Fibroblast of lung (primary cell): Measurements from ENCODE around the gene ZNF346. TPM values are rescaled to one million over a fixed set of nuclear protein-coding genes. Genes with fewer than 3 reads are reported as not detected.
"Not testable (repeated sequence)": the region's sequence is repeated elsewhere in the genome, so short reads cannot be mapped to it uniquely, and the experiment has no call there.

Source experiments
- DNase-seq, 2 donors: peaks; one replicate each; pipeline versions ENCODE4 v3.0.0 to v3.0.0-alpha.2; 2010; ENCODE audit warnings: low read depth in 2 of 2
- H2AFZ ChIP-seq: 2 replicates; pipeline ENCODE4 v1.5.1; 2012; ENCODE audit warnings: low read length, control low read depth, inconsistent platforms
- H3K27ac ChIP-seq: 2 replicates; pipeline ENCODE4 v1.5.1; 2011; ENCODE audit warnings: low read length, control low read depth; ENCODE audit not compliant: insufficient read depth
- H3K27me3 ChIP-seq: 2 replicates; pipeline ENCODE4 v1.5.1; 2011; ENCODE audit warnings: mild to moderate bottlenecking, low read length; ENCODE audit not compliant: control insufficient read depth, insufficient read depth
- H3K36me3 ChIP-seq: 2 replicates; pipeline ENCODE4 v1.5.1; 2011; ENCODE audit warnings: low read length; ENCODE audit not compliant: control insufficient read depth, insufficient read depth
- H3K4me1 ChIP-seq: 2 replicates; pipeline ENCODE4 v1.5.1; 2011; ENCODE audit warnings: low read length; ENCODE audit not compliant: control insufficient read depth, insufficient read depth; ENCODE audit errors: extremely low read depth
- H3K4me2 ChIP-seq: 2 replicates; pipeline ENCODE4 v1.5.1; 2011; ENCODE audit warnings: low read length, control low read depth; ENCODE audit not compliant: insufficient read depth; ENCODE audit errors: extremely low read depth
- H3K4me3 ChIP-seq, 4 experiments: fragments of 200-600 bp in 1 of 4; sonication (generic) in 1 of 4; replicated peaks in 1 of 4; 2 replicates each; pipeline ENCODE4 v1.5.1; 2011 to 2016; ENCODE audit warnings: low read length in 4 of 4, low read depth in 3 of 4, mild to moderate bottlenecking in 3 of 4, control low read depth in 2 of 4, inconsistent platforms in 1 of 4, mixed read lengths in 1 of 4; ENCODE audit not compliant: insufficient read depth in 1 of 4; ENCODE audit errors: control extremely low read depth in 1 of 4
- H3K79me2 ChIP-seq: 2 replicates; pipeline ENCODE4 v1.5.1; 2012; ENCODE audit warnings: mild to moderate bottlenecking, low read length, inconsistent platforms; ENCODE audit not compliant: control insufficient read depth, insufficient read depth
- H3K9ac ChIP-seq: 2 replicates; pipeline ENCODE4 v1.5.1; 2011; ENCODE audit warnings: mild to moderate bottlenecking, low read length, control low read depth; ENCODE audit not compliant: insufficient read depth
- H3K9me3 ChIP-seq: 2 replicates; pipeline ENCODE4 v1.5.1; 2012; ENCODE audit warnings: low read depth, low read length; ENCODE audit not compliant: control insufficient read depth, insufficient read depth
- H4K20me1 ChIP-seq: 2 replicates; pipeline ENCODE4 v1.5.1; 2011; ENCODE audit warnings: low read length; ENCODE audit not compliant: control insufficient read depth, insufficient read depth; ENCODE audit errors: extremely low read depth
- CTCF ChIP-seq, 2 donors: IDR thresholded peaks in 1 of 2; conservative IDR thresholded peaks in 1 of 2; 1 replicate in 1 of 2; 2 replicates in 1 of 2; pipeline ENCODE4 v1.5.1; 2011 to 2012; ENCODE audit warnings: low read length in 2 of 2, control low read depth in 1 of 2, inconsistent platforms in 1 of 2, low read depth in 1 of 2, mild to moderate bottlenecking in 1 of 2
- EZH2 ChIP-seq: IDR thresholded peaks from 2 replicates; pipeline ENCODE4 v1.5.1; 2012; ENCODE audit warnings: low read length, control low read depth, mild to moderate bottlenecking; ENCODE audit errors: missing control alignments
- polyA plus RNA-seq, 2 donors: library from polyadenylated mRNA; depleted of rRNA in 1 of 2; stranded (reverse) in 1 of 2; unstranded in 1 of 2; fragments of >200 nt; gene quantifications; 2 replicates each; pipeline ENCODE4 v1.2.1, GENCODE V29; 2011 to 2012; ENCODE audit warnings: missing spikeins in 1 of 2
- total RNA-seq: library from RNA; depleted of rRNA; stranded (reverse); fragments of >200 nt; gene quantifications from 2 replicates; pipeline ENCODE4 v1.2.1, GENCODE V29; 2014

The ZNF346 gene
- total and polyA plus RNA-seq, 2 donors (not counting 1 experiment from before 2014, with no cell fraction given), result 14.0 to 14.9 TPM

GRCh38 chr5:176998828-176999227 is 23.7 kb upstream of the ZNF346 start:
- no peak for DNase-seq
- Histone ChIP-seq H3K79me2 (peaks cover 85% of the 10 kb centered on the region), H3K9me3 (no peaks in the 10 kb centered on the region), H4K20me1 (peaks cover 2% of the 10 kb centered on the region), H3K27me3 (no peaks in the 10 kb centered on the region), H2AFZ (no peak overlapping the region), H3K4me1 (peaks cover 4% of the 10 kb centered on the region), H3K4me3 (no peak overlapping the region), H3K27ac (no peak overlapping the region), H3K4me2 (no peak overlapping the region), H3K36me3 (no peaks in the 10 kb centered on the region), H3K9ac (no peak overlapping the region)
- TF ChIP-seq CTCF (conservative IDR thresholded peaks at IDR 0.05 in 1 of 2, IDR thresholded peaks at IDR 0.05 in 1 of 2; ENCODE audit: low read depth in 1 of 2, low read length in 2 of 2) (no peak), EZH2 (no peak)

- H3K79me2 ChIP-seq, result peaks cover 85% of the 10 kb centered on the region
- not testable (repeated sequence) for H3K27ac ChIP-seq, H3K9me3 ChIP-seq, H4K20me1 ChIP-seq, H3K9ac ChIP-seq, DNase-seq, H3K4me1 ChIP-seq, H2AFZ ChIP-seq, H3K4me3 ChIP-seq, H3K4me2 ChIP-seq, H3K36me3 ChIP-seq, H3K27me3 ChIP-seq
These were observed 23.0 kb upstream of the ZNF346 start for GRCh38 chr5:176999526-176999925.

GRCh38 chr5:177003649-177004048 is 18.8 kb upstream of the ZNF346 start:
- Histone ChIP-seq H4K20me1 (peaks cover 5% of the 10 kb centered on the region), H3K36me3 (no peaks in the 10 kb centered on the region), H3K27me3 (no peaks in the 10 kb centered on the region), H3K4me1 (peaks cover 2% of the 10 kb centered on the region), H2AFZ (no peak overlapping the region), H3K27ac (no peak overlapping the region), H3K9me3 (no peaks in the 10 kb centered on the region), H3K4me2 (no peak overlapping the region), H3K79me2 (peaks cover 73% of the 10 kb centered on the region), H3K4me3 (peak overlapping the region in 1 of 4 experiments; percentile 6), H3K9ac (no peak overlapping the region)
- TF ChIP-seq EZH2, result no peak
- no peak for TF ChIP-seq CTCF (conservative IDR thresholded peaks at IDR 0.05 in 1 of 2, IDR thresholded peaks at IDR 0.05 in 1 of 2; ENCODE audit: low read depth in 1 of 2, low read length in 2 of 2)
- DNase-seq, result no peak
